A673 (cell line): ENCODE results near the gene TPST1. TPM values are rescaled to one million over a fixed set of nuclear protein-coding genes. Genes with fewer than 3 reads are reported as not detected.
"Not testable (repeated sequence)": the region's sequence is repeated elsewhere in the genome, so short reads cannot be mapped to it uniquely, and the experiment has no call there.

Experiments
- BruUV-seq: library from RNA; stranded (reverse); fragments of 400-500 nt; replicated peaks from 2 replicates; lab custom pipeline; 2021; lab: Mats Ljungman, UMichigan
- CTCF ChIA-PET: fragments of 300-600 bp; sonication (Branson Sonifier 250); formaldehyde crosslinking; loops from one replicate; lab custom pipeline; 2022; ENCODE audit warnings: antibody characterized with exemption; lab: Charles Lee
- POLR2A ChIA-PET: fragments of 300-600 bp; sonication (Branson Sonifier 250); formaldehyde crosslinking; loops from one replicate; lab custom pipeline; 2022; ENCODE audit warnings: antibody characterized with exemption; ENCODE audit not compliant: low non-redundant PET; lab: Charles Lee
- DNase-seq: peaks from one replicate; pipeline ENCODE4 v3.0.0-alpha.2; 2015; ENCODE audit warnings: low spot score
- H3K27ac ChIP-seq: fragments of 200-600 bp; sonication (generic); 2 replicates; pipeline ENCODE4 v1.5.1; 2016; ENCODE audit warnings: mixed run types, low read depth, mild to moderate bottlenecking, mixed read lengths, antibody characterized with exemption, low read length; ENCODE audit not compliant: poor library complexity, severe bottlenecking
- H3K27me3 ChIP-seq: fragments of 200-600 bp; sonication (generic); replicated peaks from 2 replicates; pipeline ENCODE4 v1.6.1; 2017; ENCODE audit warnings: mixed run types, low read depth, mild to moderate bottlenecking, mixed read lengths, antibody characterized with exemption, low read length; ENCODE audit not compliant: insufficient read depth, poor library complexity
- H3K36me3 ChIP-seq: fragments of 200-600 bp; sonication (generic); 2 replicates; pipeline ENCODE4 v1.6.1; 2016; ENCODE audit warnings: mixed run types, mild to moderate bottlenecking, mixed read lengths, antibody characterized with exemption, low read length; ENCODE audit not compliant: insufficient read depth, poor library complexity, severe bottlenecking
- H3K4me1 ChIP-seq: fragments of 200-600 bp; sonication (generic); 2 replicates; pipeline ENCODE4 v1.6.1; 2017; ENCODE audit warnings: mixed run types, mild to moderate bottlenecking, mixed read lengths, antibody characterized with exemption, low read length; ENCODE audit not compliant: insufficient read depth, poor library complexity, severe bottlenecking
- H3K4me3 ChIP-seq: fragments of 200-600 bp; sonication (generic); 2 replicates; pipeline ENCODE4 v1.5.1; 2016; ENCODE audit warnings: low read depth, mixed run types, mild to moderate bottlenecking, mixed read lengths, low read length; ENCODE audit not compliant: poor library complexity, severe bottlenecking
- H3K9me3 ChIP-seq: fragments of 200-600 bp; sonication (generic); 2 replicates; pipeline ENCODE4 v1.6.1; 2016; ENCODE audit warnings: mixed run types, low read depth, mild to moderate bottlenecking, mixed read lengths, antibody characterized with exemption, low read length; ENCODE audit not compliant: poor library complexity, severe bottlenecking
- EZH2 ChIP-seq: fragments of 200-600 bp; sonication (generic); IDR thresholded peaks from 2 replicates; pipeline ENCODE4 v1.6.1; 2017; ENCODE audit warnings: borderline replicate concordance, low read depth, mild to moderate bottlenecking, mixed read lengths, antibody characterized with exemption, low read length; ENCODE audit not compliant: poor library complexity, severe bottlenecking
- intact Hi-C: fragments of 100-400 bp; cut with micrococcal nuclease; formaldehyde crosslinking; loops from one replicate; pipeline ENCODE4 v1.10.0; 2022; ENCODE audit not compliant: unreplicated experiment
- total RNA-seq: library from RNA; stranded (reverse); gene quantifications from 2 replicates; pipeline ENCODE4 v1.2.3, GENCODE V29; 2021
- TF ChIP-seq, protein P1 (sequence below): fragments of 300-800, 200-600 bp; sonication (generic); conservative IDR thresholded peaks from 2 replicates; pipeline ENCODE4 v1.5.1; 2017; ENCODE audit warnings: low read depth, mild to moderate bottlenecking, antibody characterized with exemption, low read length, moderate library complexity, mixed read lengths

Gene TPST1
- total RNA-seq, 1 experiment from 2014 or later = 8.0 TPM

DNA sequence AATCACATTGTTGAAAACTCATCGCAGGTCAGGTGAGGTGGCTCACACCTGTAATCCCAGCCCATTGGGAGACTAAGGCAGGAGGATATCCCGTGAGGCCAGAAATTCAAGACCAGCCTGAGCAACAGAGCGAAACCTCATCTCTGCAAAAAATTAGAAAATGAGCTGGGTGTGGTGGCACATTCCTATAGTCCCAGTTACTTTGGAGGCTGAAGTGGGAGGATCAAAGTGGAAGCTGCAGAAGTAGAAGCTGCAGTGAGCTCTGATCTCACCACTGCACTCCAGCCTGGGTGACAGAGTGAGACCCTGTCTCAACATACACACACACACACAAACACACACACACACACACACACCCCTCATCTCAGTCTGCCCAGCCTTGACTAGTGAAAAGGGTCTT lies 190.9 kb downstream of the TPST1 start:
- DNase-seq, intact Hi-C loops, CTCF ChIA-PET: not testable (repeated sequence)

DNA sequence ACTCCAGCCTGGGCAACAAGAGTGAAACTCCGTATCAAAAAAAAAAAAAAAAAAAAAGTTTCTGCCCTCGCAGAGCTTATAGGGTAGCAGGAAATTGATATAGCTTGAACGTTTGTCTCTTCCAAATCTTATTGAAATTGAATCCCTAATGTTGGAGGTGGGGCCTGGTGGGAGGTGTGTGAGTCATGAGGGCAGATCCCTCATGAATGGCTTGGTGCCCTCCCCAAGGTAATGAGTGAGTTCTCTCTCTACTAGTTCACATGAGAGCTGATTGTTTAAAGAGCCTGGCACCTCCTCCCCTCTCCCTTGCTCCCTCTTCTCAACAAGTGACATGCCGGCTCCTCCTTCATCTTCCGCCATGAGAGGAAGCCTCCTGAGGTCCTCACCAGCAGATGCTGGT lies 193.7 kb downstream of the TPST1 start:
- H3K27ac ChIP-seq, BruUV-seq, H3K4me3 ChIP-seq, H3K27me3 ChIP-seq, H3K36me3 ChIP-seq, CTCF ChIA-PET, intact Hi-C loops, H3K9me3 ChIP-seq, H3K4me1 ChIP-seq: not testable (repeated sequence)
- peak; percentile 13 for DNase-seq
- POLR2A ChIA-PET = interaction anchor here (0.6 kb wide), 1 partner anchor 8 kb away, joined by 6 read pairs; no protein-coding TSS in a partner anchor

More for the DNA sequence above, 190.9 kb downstream of the TPST1 start:
- POLR2A ChIA-PET, H3K27me3 ChIP-seq, H3K4me1 ChIP-seq, H3K4me3 ChIP-seq, BruUV-seq, H3K9me3 ChIP-seq, H3K27ac ChIP-seq, H3K36me3 ChIP-seq: not testable (repeated sequence)

DNA sequence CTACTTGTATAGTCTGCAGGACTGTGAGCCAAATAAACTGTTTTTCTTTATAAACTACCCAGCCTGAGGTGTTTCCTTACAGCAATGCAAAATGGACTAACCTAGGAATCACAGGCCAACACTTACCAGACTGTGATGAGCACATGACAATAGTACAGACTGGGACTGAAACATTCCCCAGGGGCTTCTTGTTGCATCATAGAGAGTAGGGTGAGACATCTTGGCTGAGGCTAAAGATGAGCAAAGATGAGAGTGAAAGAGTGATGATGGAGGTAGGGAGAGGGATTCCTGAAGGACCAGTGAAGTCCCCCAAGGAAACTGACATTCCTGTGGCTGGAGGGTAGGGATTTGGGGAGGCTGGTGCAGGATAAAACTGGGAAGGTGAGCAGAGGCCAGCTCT lies 194.4 kb downstream of the TPST1 start:
- POLR2A ChIA-PET = interaction anchor here (0.6 kb wide), 1 partner anchor 9 kb away, joined by 6 read pairs; no protein-coding TSS in a partner anchor
- CTCF ChIA-PET = no interaction called here
- DNase-seq = peak; percentile 7
- Histone ChIP-seq H3K4me3 (no peak overlapping the region), H3K4me1 (no peaks in the 10 kb centered on the region), H3K27ac (no peak overlapping the region), H3K27me3 (no peaks in the 10 kb centered on the region), H3K36me3 (no peaks in the 10 kb centered on the region), H3K9me3 (no peaks in the 10 kb centered on the region)
- BruUV-seq = no TSS peak
- no peak for TF ChIP-seq EZH2
- TF ChIP-seq, protein P1, sequence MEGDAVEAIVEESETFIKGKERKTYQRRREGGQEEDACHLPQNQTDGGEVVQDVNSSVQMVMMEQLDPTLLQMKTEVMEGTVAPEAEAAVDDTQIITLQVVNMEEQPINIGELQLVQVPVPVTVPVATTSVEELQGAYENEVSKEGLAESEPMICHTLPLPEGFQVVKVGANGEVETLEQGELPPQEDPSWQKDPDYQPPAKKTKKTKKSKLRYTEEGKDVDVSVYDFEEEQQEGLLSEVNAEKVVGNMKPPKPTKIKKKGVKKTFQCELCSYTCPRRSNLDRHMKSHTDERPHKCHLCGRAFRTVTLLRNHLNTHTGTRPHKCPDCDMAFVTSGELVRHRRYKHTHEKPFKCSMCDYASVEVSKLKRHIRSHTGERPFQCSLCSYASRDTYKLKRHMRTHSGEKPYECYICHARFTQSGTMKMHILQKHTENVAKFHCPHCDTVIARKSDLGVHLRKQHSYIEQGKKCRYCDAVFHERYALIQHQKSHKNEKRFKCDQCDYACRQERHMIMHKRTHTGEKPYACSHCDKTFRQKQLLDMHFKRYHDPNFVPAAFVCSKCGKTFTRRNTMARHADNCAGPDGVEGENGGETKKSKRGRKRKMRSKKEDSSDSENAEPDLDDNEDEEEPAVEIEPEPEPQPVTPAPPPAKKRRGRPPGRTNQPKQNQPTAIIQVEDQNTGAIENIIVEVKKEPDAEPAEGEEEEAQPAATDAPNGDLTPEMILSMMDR = no peak
- intact Hi-C loops = no loop called here

DNA sequence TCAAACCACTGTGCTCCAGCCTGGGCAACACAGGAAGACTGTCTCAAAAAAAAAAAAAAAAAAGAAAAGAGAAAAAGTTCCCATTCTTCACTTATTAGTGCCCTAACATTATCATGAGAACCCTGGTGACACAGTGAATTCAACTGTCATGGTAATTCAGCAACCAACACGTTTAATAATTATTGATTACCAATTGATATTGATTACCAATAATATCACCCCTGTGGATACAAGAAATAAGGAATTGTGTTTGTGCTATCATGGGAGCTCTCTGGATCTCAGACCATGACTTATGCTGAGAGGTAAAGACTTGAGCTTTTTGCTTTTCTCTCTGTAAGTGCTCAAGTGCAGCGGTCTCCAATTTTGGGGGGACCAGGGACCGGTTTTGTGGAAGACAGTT lies 195.3 kb downstream of the TPST1 start:
- no TSS peak for BruUV-seq
- DNase-seq = no peak
- ChIA-PET POLR2A (no interaction called here), CTCF (no interaction called here)
- Histone ChIP-seq H3K4me3 (no peak overlapping the region), H3K27me3 (no peaks in the 10 kb centered on the region), H3K27ac (no peak overlapping the region), H3K4me1 (no peaks in the 10 kb centered on the region), H3K36me3 (no peaks in the 10 kb centered on the region), H3K9me3 (no peaks in the 10 kb centered on the region)
- intact Hi-C loops = no loop called here
- TF ChIP-seq EZH2 = no peak
- TF ChIP-seq, protein P1 = no peak

DNA sequence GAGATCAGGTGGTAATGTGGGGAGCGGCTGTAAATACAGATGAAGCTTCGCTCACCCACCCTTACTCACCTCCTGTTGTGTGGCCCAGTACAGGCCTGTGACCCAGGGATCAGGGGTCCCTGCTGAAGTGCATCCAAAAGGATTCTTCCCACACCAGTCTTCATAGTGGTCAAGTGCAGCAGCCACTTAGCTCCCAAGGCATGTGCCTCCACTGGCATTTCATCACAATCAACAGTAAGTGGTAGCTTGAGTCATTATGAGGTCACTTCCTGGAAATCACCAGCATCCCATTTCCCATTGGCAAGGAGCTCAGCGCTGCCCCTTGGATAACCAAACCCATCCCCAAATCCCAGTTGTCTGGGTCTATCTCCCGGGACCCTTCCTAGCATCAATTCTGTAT lies 196.0 kb downstream of the TPST1 start:
- H3K27ac ChIP-seq, H3K4me3 ChIP-seq, BruUV-seq, H3K36me3 ChIP-seq, intact Hi-C loops, DNase-seq, POLR2A ChIA-PET, H3K27me3 ChIP-seq, H3K9me3 ChIP-seq, H3K4me1 ChIP-seq, CTCF ChIA-PET: not testable (repeated sequence)

DNA sequence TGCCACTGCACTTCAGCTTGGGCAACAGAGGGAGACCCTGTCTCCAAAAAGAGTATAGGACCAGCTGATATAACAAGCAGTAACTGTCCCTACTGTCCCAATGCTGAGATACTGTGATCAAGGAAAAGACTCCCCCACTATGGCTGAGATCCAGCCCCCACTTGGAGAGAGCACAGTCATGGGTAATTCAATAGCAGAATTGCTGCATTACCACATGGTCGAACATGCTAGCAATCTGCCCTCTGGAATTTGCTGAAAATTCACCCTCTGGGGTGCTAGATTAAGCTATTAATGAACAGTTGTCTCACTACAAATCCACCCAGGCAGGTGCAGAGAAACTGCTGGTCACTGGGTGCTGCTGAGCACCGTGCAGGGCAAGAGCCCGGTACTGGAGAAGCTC lies 196.8 kb downstream of the TPST1 start:
- H3K4me3 ChIP-seq, BruUV-seq, H3K27ac ChIP-seq, CTCF ChIA-PET, DNase-seq, intact Hi-C loops, H3K9me3 ChIP-seq, H3K4me1 ChIP-seq, POLR2A ChIA-PET, H3K36me3 ChIP-seq, H3K27me3 ChIP-seq: not testable (repeated sequence)
